ENCODE results near the gene HNRNPA2B1.

The HNRNPA2B1 gene

GRCh38 chr7:26213807-26214515 lies 13.4 kb upstream of the HNRNPA2B1 start:
- no peak for TF ChIP-seq ISL1 (CRISPR knock-in tag; IDR thresholded peaks at IDR 0.05)
- ATAC-seq = no peak; the same call in 2 of the 3 replicates

- TF ChIP-seq ZNF70 (CRISPR knock-in tag; IDR thresholded peaks at IDR 0.05) = no peak
- TF ChIP-seq ESRRG (CRISPR knock-in tag; IDR thresholded peaks at IDR 0.05) = no peak
- no peak for TF ChIP-seq BACH2 (CRISPR knock-in tag; IDR thresholded peaks at IDR 0.05; ENCODE audit: borderline replicate concordance)
- TF ChIP-seq SNAI2 (CRISPR knock-in tag; IDR thresholded peaks at IDR 0.05) = no peak
- peak; percentile 30; the same call in 1 of the 2 replicates for TF ChIP-seq PATZ1 (CRISPR knock-in tag; IDR thresholded peaks at IDR 0.05; ENCODE audit: borderline replicate concordance)
- TF ChIP-seq, protein P1, sequence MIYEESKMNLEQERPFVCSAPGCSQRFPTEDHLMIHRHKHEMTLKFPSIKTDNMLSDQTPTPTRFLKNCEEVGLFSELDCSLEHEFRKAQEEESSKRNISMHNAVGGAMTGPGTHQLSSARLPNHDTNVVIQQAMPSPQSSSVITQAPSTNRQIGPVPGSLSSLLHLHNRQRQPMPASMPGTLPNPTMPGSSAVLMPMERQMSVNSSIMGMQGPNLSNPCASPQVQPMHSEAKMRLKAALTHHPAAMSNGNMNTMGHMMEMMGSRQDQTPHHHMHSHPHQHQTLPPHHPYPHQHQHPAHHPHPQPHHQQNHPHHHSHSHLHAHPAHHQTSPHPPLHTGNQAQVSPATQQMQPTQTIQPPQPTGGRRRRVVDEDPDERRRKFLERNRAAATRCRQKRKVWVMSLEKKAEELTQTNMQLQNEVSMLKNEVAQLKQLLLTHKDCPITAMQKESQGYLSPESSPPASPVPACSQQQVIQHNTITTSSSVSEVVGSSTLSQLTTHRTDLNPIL (CRISPR knock-in tag; IDR thresholded peaks at IDR 0.05; ENCODE audit: low read depth) = peak; percentile 64; the same call in 1 of the 2 replicates
- 0 out of 2 replicates have a peak, but pooled peaks have one; percentile 37 for TF ChIP-seq ARNTL (CRISPR knock-in tag; IDR thresholded peaks at IDR 0.05; ENCODE audit: borderline replicate concordance, low read depth)
- TF ChIP-seq, protein P2, sequence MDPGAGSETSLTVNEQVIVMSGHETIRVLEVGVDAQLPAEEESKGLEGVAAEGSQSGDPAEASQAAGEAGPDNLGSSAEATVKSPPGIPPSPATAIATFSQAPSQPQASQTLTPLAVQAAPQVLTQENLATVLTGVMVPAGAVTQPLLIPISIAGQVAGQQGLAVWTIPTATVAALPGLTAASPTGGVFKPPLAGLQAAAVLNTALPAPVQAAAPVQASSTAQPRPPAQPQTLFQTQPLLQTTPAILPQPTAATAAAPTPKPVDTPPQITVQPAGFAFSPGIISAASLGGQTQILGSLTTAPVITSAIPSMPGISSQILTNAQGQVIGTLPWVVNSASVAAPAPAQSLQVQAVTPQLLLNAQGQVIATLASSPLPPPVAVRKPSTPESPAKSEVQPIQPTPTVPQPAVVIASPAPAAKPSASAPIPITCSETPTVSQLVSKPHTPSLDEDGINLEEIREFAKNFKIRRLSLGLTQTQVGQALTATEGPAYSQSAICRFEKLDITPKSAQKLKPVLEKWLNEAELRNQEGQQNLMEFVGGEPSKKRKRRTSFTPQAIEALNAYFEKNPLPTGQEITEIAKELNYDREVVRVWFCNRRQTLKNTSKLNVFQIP (CRISPR knock-in tag; IDR thresholded peaks at IDR 0.05; ENCODE audit: borderline replicate concordance, low read depth) = peak; percentile 30; the same call in 1 of the 2 replicates
- no peak for TF ChIP-seq TSHZ2 (CRISPR knock-in tag; IDR thresholded peaks at IDR 0.05)
- TF ChIP-seq ZNF8 (CRISPR knock-in tag; IDR thresholded peaks at IDR 0.05) = no peak
- TF ChIP-seq ISL1 (CRISPR knock-in tag; IDR thresholded peaks at IDR 0.05) = no peak
- TF ChIP-seq CSDC2 (CRISPR knock-in tag; IDR thresholded peaks at IDR 0.05) = no peak
- TF ChIP-seq, protein P3, sequence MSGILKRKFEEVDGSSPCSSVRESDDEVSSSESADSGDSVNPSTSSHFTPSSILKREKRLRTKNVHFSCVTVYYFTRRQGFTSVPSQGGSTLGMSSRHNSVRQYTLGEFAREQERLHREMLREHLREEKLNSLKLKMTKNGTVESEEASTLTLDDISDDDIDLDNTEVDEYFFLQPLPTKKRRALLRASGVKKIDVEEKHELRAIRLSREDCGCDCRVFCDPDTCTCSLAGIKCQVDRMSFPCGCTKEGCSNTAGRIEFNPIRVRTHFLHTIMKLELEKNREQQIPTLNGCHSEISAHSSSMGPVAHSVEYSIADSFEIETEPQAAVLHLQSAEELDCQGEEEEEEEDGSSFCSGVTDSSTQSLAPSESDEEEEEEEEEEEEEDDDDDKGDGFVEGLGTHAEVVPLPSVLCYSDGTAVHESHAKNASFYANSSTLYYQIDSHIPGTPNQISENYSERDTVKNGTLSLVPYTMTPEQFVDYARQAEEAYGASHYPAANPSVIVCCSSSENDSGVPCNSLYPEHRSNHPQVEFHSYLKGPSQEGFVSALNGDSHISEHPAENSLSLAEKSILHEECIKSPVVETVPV (CRISPR knock-in tag; IDR thresholded peaks at IDR 0.05) = peak; percentile 68
- no peak for ATAC-seq
Measured at GRCh38 chr7:26212921-26213718, 12.6 kb upstream of the HNRNPA2B1 start.

DNA sequence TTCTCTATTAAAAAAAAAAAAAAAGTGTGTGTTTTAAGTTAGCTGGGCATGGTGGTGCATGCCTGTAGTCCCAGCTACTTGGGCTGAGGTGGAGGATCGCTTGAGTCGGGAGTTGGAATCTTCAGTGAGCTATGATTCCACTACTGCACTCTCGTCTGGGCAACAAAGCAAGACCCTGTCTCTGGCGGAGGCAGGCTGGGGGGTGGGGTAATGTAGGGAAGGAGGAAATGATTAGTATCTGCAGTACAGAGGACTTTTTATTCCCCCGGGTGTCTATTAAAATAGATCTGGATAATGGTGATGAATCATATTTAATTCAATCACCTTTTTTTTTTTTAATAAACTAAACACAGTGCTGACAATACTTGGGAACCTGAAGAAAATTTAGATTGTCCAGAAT lies 7.5 kb upstream of the HNRNPA2B1 start:
- ATAC-seq = no peak; the same call in 1 of the 3 replicates
- TF ChIP-seq ZFP3 (CRISPR knock-in tag; IDR thresholded peaks at IDR 0.05) (peak; percentile 53; the same call in 1 of the 2 replicates), CSDC2 (CRISPR knock-in tag; IDR thresholded peaks at IDR 0.05) (no peak)

DNA sequence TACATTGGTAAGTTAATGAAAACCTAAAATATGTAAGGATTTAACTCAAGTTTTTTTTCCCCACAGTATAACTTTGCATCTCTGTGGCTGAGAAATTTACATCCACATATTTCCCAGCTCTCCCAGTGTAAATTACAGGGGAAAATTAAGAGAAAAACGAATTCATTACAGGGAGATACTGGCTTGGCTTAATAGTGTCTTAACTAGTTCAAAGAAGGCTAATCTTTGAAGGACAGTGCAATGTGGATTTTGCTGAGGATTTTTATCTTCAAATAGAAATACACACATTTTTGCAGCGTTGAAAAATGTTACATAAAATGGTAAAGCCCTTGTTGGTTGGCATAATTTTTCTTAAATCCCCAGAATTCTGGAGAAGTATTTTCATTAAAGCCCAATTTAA lies 2.5 kb upstream of the HNRNPA2B1 start:
- ATAC-seq = no peak
- TF ChIP-seq ZFP3 (CRISPR knock-in tag; IDR thresholded peaks at IDR 0.05) (no peak), ZC3H10 (CRISPR knock-in tag; IDR thresholded peaks at IDR 0.05) (no peak), TSHZ2 (CRISPR knock-in tag; IDR thresholded peaks at IDR 0.05) (no peak), PPARA (CRISPR knock-in tag; IDR thresholded peaks at IDR 0.05; ENCODE audit: borderline replicate concordance) (no peak), ARNTL (CRISPR knock-in tag; IDR thresholded peaks at IDR 0.05; ENCODE audit: borderline replicate concordance, low read depth) (no peak), ZNF70 (CRISPR knock-in tag; IDR thresholded peaks at IDR 0.05) (no peak), SNAI2 (CRISPR knock-in tag; IDR thresholded peaks at IDR 0.05) (no peak), ESRRG (CRISPR knock-in tag; IDR thresholded peaks at IDR 0.05) (no peak), CSDC2 (CRISPR knock-in tag; IDR thresholded peaks at IDR 0.05) (no peak)
- TF ChIP-seq, protein P3 (CRISPR knock-in tag; IDR thresholded peaks at IDR 0.05) = no peak
- TF ChIP-seq, protein P2 (CRISPR knock-in tag; IDR thresholded peaks at IDR 0.05; ENCODE audit: borderline replicate concordance, low read depth) = no peak
